Measurements from ENCODE around the gene RHEB. TPM values are rescaled to one million over a fixed set of nuclear protein-coding genes. Genes with fewer than 3 reads are reported as not detected.

The RHEB gene
- total RNA-seq, 1 donor from 2014 or later: 88.5 TPM

DNA sequence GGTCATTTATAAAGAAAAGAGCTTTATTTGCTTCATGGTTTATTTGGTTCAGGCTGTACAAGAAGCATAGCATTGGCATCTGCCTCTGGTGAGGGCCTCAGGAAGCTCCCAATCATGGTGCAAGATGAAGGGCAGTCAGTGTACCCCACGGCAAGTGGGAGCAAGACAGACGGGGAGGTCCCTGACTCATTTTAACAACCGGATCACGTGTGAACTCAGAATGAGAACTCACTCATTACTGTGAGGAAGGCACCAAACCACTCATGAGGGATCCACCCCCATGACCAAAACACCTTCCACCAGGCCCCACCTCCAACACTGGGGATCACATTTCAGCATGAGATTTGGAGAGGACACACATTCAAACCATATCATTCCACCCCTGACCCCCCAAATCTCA, 64.0 kb downstream of the RHEB start:
- H3K4me1 Mint-ChIP-seq: peaks cover 39% of the 10 kb centered on the region

GRCh38 chr7:151454932-151455530, 64.7 kb downstream of the RHEB start:
- H3K27me3 Mint-ChIP-seq (ENCODE audit: low read depth): no peaks in the 10 kb centered on the region
- peaks cover 34% of the 10 kb centered on the region for H3K4me1 Mint-ChIP-seq
- H3K36me3 Mint-ChIP-seq: peaks cover 1% of the 10 kb centered on the region
- DNase-seq (ENCODE audit: low spot score in 2 of 2, unreplicated experiment in 2 of 2): peak in 1 of 2 experiments; percentile 22
- H3K9me3 Mint-ChIP-seq: peaks cover 6% of the 10 kb centered on the region
- no peak overlapping the region for H3K4me3 Mint-ChIP-seq
- TF ChIP-seq, protein P1, sequence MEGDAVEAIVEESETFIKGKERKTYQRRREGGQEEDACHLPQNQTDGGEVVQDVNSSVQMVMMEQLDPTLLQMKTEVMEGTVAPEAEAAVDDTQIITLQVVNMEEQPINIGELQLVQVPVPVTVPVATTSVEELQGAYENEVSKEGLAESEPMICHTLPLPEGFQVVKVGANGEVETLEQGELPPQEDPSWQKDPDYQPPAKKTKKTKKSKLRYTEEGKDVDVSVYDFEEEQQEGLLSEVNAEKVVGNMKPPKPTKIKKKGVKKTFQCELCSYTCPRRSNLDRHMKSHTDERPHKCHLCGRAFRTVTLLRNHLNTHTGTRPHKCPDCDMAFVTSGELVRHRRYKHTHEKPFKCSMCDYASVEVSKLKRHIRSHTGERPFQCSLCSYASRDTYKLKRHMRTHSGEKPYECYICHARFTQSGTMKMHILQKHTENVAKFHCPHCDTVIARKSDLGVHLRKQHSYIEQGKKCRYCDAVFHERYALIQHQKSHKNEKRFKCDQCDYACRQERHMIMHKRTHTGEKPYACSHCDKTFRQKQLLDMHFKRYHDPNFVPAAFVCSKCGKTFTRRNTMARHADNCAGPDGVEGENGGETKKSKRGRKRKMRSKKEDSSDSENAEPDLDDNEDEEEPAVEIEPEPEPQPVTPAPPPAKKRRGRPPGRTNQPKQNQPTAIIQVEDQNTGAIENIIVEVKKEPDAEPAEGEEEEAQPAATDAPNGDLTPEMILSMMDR (IDR thresholded peaks at IDR 0.05; ENCODE audit: unreplicated experiment): no peak
- H3K27ac Mint-ChIP-seq: peak overlapping the region; percentile 53

More for the DNA sequence above, 64.0 kb downstream of the RHEB start:
- DNase-seq (ENCODE audit: low spot score in 2 of 2, unreplicated experiment in 2 of 2): peak in 1 of 2 experiments; percentile 20
- Mint-ChIP-seq H3K27me3 (ENCODE audit: low read depth) (no peaks in the 10 kb centered on the region), H3K4me3 (no peak overlapping the region), H3K9me3 (peaks cover 6% of the 10 kb centered on the region), H3K36me3 (peaks cover 1% of the 10 kb centered on the region), H3K27ac (no peak overlapping the region)
- TF ChIP-seq, protein P1 (IDR thresholded peaks at IDR 0.05; ENCODE audit: unreplicated experiment): no peak

GRCh38 chr7:151454305-151454704, 65.4 kb downstream of the RHEB start:
- Mint-ChIP-seq H3K4me1 (peaks cover 26% of the 10 kb centered on the region), H3K9me3 (peaks cover 6% of the 10 kb centered on the region), H3K27me3 (ENCODE audit: low read depth) (no peaks in the 10 kb centered on the region), H3K36me3 (peaks cover 1% of the 10 kb centered on the region), H3K27ac (peak overlapping the region; percentile 53), H3K4me3 (no peak overlapping the region)
- peak in 1 of 2 experiments; percentile 36 for DNase-seq (ENCODE audit: low spot score in 2 of 2, unreplicated experiment in 2 of 2)
- TF ChIP-seq, protein P1 (IDR thresholded peaks at IDR 0.05; ENCODE audit: unreplicated experiment): no peak

GRCh38 chr7:151453326-151453791, 66.3 kb downstream of the RHEB start:
- Mint-ChIP-seq H3K4me3 (no peak overlapping the region), H3K36me3 (peaks cover 1% of the 10 kb centered on the region), H3K4me1 (peaks cover 23% of the 10 kb centered on the region), H3K27me3 (ENCODE audit: low read depth) (no peaks in the 10 kb centered on the region), H3K9me3 (peaks cover 6% of the 10 kb centered on the region), H3K27ac (peak overlapping the region; percentile 25)
- DNase-seq (ENCODE audit: low spot score in 2 of 2, unreplicated experiment in 2 of 2): peak in 1 of 2 experiments; percentile 36
- TF ChIP-seq, protein P1 (IDR thresholded peaks at IDR 0.05; ENCODE audit: unreplicated experiment): no peak

DNA sequence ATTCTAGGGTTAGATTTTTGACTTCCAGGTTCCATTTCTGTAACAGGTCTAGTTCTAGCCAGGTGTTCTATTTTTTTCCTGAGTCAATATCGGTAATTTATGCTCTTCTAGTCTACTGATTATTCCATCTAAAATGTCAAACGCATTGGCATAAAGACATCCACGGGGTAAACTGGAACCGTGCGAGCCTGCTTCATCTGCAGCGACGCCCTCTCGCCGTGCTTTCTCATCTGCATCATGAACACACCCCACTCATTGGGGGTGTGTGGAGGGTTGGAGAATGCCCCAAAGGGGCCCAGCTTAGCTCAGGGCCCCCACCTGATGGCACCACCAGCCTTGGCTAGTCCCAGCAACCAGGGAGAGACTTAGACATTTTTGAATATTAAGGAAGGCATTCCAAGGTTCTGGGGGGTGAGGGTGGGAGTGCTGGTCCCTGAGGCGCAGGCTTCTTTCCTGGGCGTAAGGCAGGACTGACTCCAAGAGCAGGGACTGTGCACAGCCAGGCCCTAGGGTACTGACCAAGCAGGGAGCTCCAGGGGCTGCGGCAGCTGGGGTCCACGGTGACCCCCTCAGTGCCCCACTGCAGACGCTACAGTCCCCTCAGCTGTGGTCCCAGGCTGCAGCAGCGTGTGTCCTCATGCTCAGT, 66.9 kb downstream of the RHEB start:
- H3K36me3 Mint-ChIP-seq: peaks cover under 1% of the 10 kb centered on the region
- peaks cover 23% of the 10 kb centered on the region for H3K4me1 Mint-ChIP-seq
- DNase-seq (ENCODE audit: low spot score in 2 of 2, unreplicated experiment in 2 of 2): no peak
- TF ChIP-seq, protein P1 (IDR thresholded peaks at IDR 0.05; ENCODE audit: unreplicated experiment): no peak
- H3K27ac Mint-ChIP-seq: no peak overlapping the region
- no peak overlapping the region for H3K4me3 Mint-ChIP-seq
- peaks cover 5% of the 10 kb centered on the region for H3K9me3 Mint-ChIP-seq
- no peaks in the 10 kb centered on the region for H3K27me3 Mint-ChIP-seq (ENCODE audit: low read depth)

Data from mesothelial cell of epicardium (in vitro differentiated cells).